ENCODE results near the gene SLC47A2.
"Not testable (repeated sequence)": the region's sequence is repeated elsewhere in the genome, so short reads cannot be mapped to it uniquely, and the experiment has no call there.

Gene SLC47A2

GRCh38 chr17:19716108-19717030 is at the start of gene SLC47A2:
TSS of gene SLC47A2 (minus strand) at chr17:19716584. CDS start at chr17:19716555, 29 bp downstream.
- Histone ChIP-seq H3K9me3 (ENCODE audit: insufficient read depth, low read length) (no peaks in the 10 kb centered on the region), H4K20me1 (ENCODE audit: insufficient read depth, low read length) (no peaks in the 10 kb centered on the region), H3K27ac (ENCODE audit: low read length) (no peak within 1 kb of the TSS), H3K36me3 (replicated peaks; ENCODE audit: low read depth, low read length) (no peaks in the 10 kb centered on the region), H3K4me1 (ENCODE audit: low read length) (no peaks in the 10 kb centered on the region), H3K9ac (ENCODE audit: low read length) (no peak within 1 kb of the TSS), H3K79me2 (ENCODE audit: low read length) (no peaks in the 10 kb centered on the region), H2AFZ (ENCODE audit: low read depth, low read length) (no peak within 1 kb of the TSS), H3K4me2 (ENCODE audit: low read length) (no peak within 1 kb of the TSS), H3K27me3 (ENCODE audit: low read depth, low read length) (no peaks in the 10 kb centered on the region), H3K4me3 (ENCODE audit: low read length) (no peak within 1 kb of the TSS)
- TF ChIP-seq CTCF (IDR thresholded peaks at IDR 0.05; ENCODE audit: low read depth, low read length) (no peak), EZH2phosphoT487 (IDR thresholded peaks at IDR 0.05; ENCODE audit: low read depth) (no peak)

GRCh38 chr17:19766016-19766415 is 49.6 kb upstream of the SLC47A2 start:
- Histone ChIP-seq H3K4me3 (ENCODE audit: low read length) (no peak overlapping the region), H3K4me1 (ENCODE audit: low read length) (peaks cover 4% of the 10 kb centered on the region; the same call in 1 of the 2 replicates), H2AFZ (ENCODE audit: low read depth, low read length) (no peak overlapping the region), H4K20me1 (ENCODE audit: insufficient read depth, low read length) (no peaks in the 10 kb centered on the region), H3K79me2 (ENCODE audit: low read length) (no peaks in the 10 kb centered on the region), H3K36me3 (replicated peaks; ENCODE audit: low read depth, low read length) (no peaks in the 10 kb centered on the region), H3K4me2 (ENCODE audit: low read length) (no peak overlapping the region), H3K27me3 (ENCODE audit: low read depth, low read length) (no peaks in the 10 kb centered on the region), H3K27ac (ENCODE audit: low read length) (no peak overlapping the region), H3K9me3 (ENCODE audit: insufficient read depth, low read length) (no peaks in the 10 kb centered on the region), H3K9ac (ENCODE audit: low read length) (no peak overlapping the region)
- TF ChIP-seq CTCF (IDR thresholded peaks at IDR 0.05; ENCODE audit: low read depth, low read length), result no peak
- no peak for TF ChIP-seq EZH2phosphoT487 (IDR thresholded peaks at IDR 0.05; ENCODE audit: low read depth)

GRCh38 chr17:19763991-19764390 is 47.6 kb upstream of the SLC47A2 start:
- H3K9ac ChIP-seq (ENCODE audit: low read length); H4K20me1 ChIP-seq (ENCODE audit: insufficient read depth, low read length); H3K4me2 ChIP-seq (ENCODE audit: low read length); H3K79me2 ChIP-seq (ENCODE audit: low read length); H3K36me3 ChIP-seq (replicated peaks; ENCODE audit: low read depth, low read length); H3K27me3 ChIP-seq (ENCODE audit: low read depth, low read length); H3K27ac ChIP-seq (ENCODE audit: low read length); H3K9me3 ChIP-seq (ENCODE audit: insufficient read depth, low read length); H3K4me3 ChIP-seq (ENCODE audit: low read length); H2AFZ ChIP-seq (ENCODE audit: low read depth, low read length); H3K4me1 ChIP-seq (ENCODE audit: low read length): not testable (repeated sequence)

- Histone ChIP-seq H3K27ac (ENCODE audit: low read length) (no peak overlapping the region), H3K27me3 (ENCODE audit: low read depth, low read length) (no peaks in the 10 kb centered on the region), H3K4me2 (ENCODE audit: low read length) (no peak overlapping the region), H4K20me1 (ENCODE audit: insufficient read depth, low read length) (no peaks in the 10 kb centered on the region), H2AFZ (ENCODE audit: low read depth, low read length) (no peak overlapping the region), H3K4me1 (ENCODE audit: low read length) (peaks cover 4% of the 10 kb centered on the region; the same call in 1 of the 2 replicates), H3K4me3 (ENCODE audit: low read length) (no peak overlapping the region), H3K9ac (ENCODE audit: low read length) (no peak overlapping the region), H3K36me3 (replicated peaks; ENCODE audit: low read depth, low read length) (no peaks in the 10 kb centered on the region), H3K79me2 (ENCODE audit: low read length) (no peaks in the 10 kb centered on the region), H3K9me3 (ENCODE audit: insufficient read depth, low read length) (no peaks in the 10 kb centered on the region)
- no peak for TF ChIP-seq CTCF (IDR thresholded peaks at IDR 0.05; ENCODE audit: low read depth, low read length)
- no peak for TF ChIP-seq EZH2phosphoT487 (IDR thresholded peaks at IDR 0.05; ENCODE audit: low read depth)
Measured at GRCh38 chr17:19763416-19763815, 47.0 kb upstream of the SLC47A2 start.
